ENCODE results near the gene DSC3.

Gene DSC3

GRCh38 chr18:30969670-30970170 lies 72.8 kb downstream of the DSC3 start:
- DNase-seq = no peak

- no peak for DNase-seq
These were observed 74.8 kb downstream of the DSC3 start for GRCh38 chr18:30967701-30968100.

- DNase-seq = no peak
These were observed 77.3 kb downstream of the DSC3 start for GRCh38 chr18:30965237-30965636.

GRCh38 chr18:30960661-30961060 lies 81.9 kb downstream of the DSC3 start:
- no peak for DNase-seq

GRCh38 chr18:30957066-30957465 lies 85.5 kb downstream of the DSC3 start:
- DNase-seq = no peak

DNA sequence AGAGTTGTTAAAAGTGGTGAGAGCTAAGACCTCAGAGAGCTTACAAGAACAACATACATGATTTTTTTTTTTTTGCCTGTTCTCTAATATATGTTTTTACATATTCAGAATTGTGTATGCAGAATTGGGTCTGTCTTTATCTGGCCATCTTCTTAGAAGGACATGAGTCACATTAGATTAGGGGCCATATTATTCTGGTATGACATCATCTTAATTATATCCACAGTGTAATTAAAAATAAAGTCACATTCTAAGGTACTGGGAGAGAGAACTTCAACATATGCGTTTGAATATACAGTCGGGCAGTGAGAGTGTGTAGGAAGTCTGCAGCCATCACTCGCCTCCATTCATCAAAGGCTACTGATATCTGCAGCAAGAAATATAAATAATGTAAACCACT lies 88.3 kb downstream of the DSC3 start:
- no peak for DNase-seq

DNA sequence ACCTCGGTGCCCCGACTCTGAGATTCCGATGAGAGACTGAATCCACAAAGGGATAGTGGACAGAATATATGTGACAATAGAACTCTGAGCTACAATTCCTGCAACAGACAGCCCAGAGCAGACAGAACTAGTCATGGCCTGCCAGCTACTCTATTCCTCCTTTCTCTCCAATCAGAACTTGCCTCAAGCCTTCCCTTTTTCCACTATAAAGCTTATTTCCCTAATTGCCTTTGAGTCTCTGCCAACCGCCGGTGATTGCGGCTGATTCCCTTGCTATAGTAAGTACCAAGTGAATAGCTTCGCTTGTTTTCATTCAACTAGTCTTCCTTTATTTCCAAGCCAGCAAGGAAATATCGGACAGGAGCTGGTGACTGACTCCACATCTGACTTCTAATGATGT lies 96.8 kb downstream of the DSC3 start:
- no peak for DNase-seq

DNA sequence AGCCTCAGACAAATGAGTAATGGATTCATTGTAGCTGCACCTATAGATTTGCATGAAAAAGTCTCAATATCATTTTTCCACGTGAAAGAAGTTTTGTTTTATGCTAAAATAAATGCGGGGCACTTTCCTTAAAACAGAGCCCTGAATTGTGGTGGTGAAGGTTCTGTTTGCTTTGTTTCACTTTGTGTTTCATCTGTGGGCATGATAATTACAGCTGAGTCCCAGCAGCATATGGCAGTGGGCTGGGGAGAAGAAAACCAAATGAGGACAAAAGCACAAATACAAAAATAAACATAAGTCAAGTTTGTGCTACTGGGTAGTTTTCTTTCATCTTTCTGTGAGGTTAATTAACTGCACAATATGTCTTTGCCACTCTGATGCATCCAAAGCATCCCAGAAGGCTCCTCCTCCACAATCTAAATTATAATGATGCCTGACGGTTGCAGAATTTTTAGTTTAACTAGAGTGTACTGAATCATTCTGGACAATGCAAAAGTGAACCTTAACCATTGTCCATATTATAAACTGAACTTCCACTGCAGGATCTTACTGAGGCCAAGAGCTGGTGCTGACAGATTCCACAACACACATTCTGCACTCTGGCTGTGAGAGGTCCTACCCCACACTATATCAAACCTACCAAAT lies 97.6 kb downstream of the DSC3 start:
- no peak for DNase-seq

DNA sequence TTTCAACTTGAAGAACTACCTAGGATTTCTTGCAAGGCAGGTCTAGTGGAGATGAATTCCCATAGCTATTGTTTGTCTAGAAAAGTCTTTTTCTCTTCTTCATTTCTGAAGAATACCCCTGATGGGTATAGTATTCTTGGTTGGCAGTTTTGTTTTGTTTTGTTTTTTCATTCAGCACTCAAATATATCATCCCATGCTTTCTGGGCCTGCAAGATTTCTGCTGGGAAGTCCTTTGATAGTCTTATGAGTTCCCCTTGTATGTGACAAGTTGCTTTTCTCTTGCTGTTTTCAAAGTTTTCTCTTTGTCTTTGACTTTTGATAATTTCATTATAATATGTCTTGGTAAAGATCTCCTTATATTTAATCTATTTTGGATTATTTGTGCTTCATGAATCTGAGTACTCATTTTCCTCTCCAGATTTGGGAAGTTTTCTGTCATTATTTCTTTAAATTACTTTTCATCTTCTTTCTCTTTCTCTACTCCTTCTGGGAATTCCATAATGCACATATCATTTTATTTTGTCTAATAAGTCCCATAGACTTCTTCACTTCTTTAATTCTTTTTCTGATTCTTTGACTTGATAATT lies 101.5 kb downstream of the DSC3 start:
- no peak for DNase-seq
